ENCODE data around the gene DCAF6.

- no peak for TF ChIP-seq CTCF (IDR thresholded peaks at IDR 0.05)
- no peak for TF ChIP-seq EP300 (IDR thresholded peaks at IDR 0.05)
- no peak for TF ChIP-seq POLR2A (IDR thresholded peaks at IDR 0.05)
Observed at GRCh38 chr1:167957710-167958109, 21.2 kb downstream of the DCAF6 start.
